CD14-positive monocyte (primary cell): ENCODE results near the gene BTNL3. TPM values are rescaled to one million over a fixed set of nuclear protein-coding genes. Genes with fewer than 3 reads are reported as not detected.
"Not testable (repeated sequence)": the region's sequence is repeated elsewhere in the genome, so short reads cannot be mapped to it uniquely, and the experiment has no call there.

Source experiments
- DNase-seq, 3 donors: peaks; one replicate each; pipeline ENCODE4 v3.0.0-alpha.2; 2011 to 2022
- H2AFZ ChIP-seq: 2 replicates; pipeline ENCODE4 v1.6.0; 2012; ENCODE audit warnings: mild to moderate bottlenecking, low read depth, low read length, inconsistent platforms; ENCODE audit not compliant: insufficient read depth, poor library complexity, severe bottlenecking
- H3K27ac ChIP-seq, 2 donors: 1 replicate in 1 of 2; 2 replicates in 1 of 2; pipeline ENCODE4 v1.5.1; 2012 to 2013; ENCODE audit warnings: low read length in 2 of 2, control low read depth in 1 of 2, inconsistent platforms in 1 of 2, low read depth in 1 of 2, mild to moderate bottlenecking in 1 of 2
- H3K27me3 ChIP-seq, 2 donors: one replicate each; pipeline versions ENCODE4 v1.6.0 to v1.6.1; 2011 to 2013; ENCODE audit warnings: low read length in 2 of 2; ENCODE audit not compliant: control insufficient read depth in 2 of 2, insufficient read depth in 2 of 2
- H3K36me3 ChIP-seq, 2 donors: replicated peaks in 1 of 2; 1 replicate in 1 of 2; 2 replicates in 1 of 2; pipeline versions ENCODE4 v1.5.1 to v1.6.1; 2012 to 2013; ENCODE audit warnings: low read length in 2 of 2, control low read depth in 1 of 2, inconsistent platforms in 1 of 2, mild to moderate bottlenecking in 1 of 2; ENCODE audit not compliant: insufficient read depth in 2 of 2, control insufficient read depth in 1 of 2
- H3K4me1 ChIP-seq, 2 donors: 1 replicate in 1 of 2; 2 replicates in 1 of 2; pipeline versions ENCODE4 v1.5.1 to v1.6.1; 2012 to 2013; ENCODE audit warnings: low read length in 2 of 2, control low read depth in 1 of 2, inconsistent platforms in 1 of 2, mild to moderate bottlenecking in 1 of 2, moderate library complexity in 1 of 2; ENCODE audit not compliant: insufficient read depth in 2 of 2, control insufficient read depth in 1 of 2
- H3K4me2 ChIP-seq: replicated peaks from 2 replicates; pipeline ENCODE3; 2012; ENCODE audit warnings: low read length, moderate library complexity, mild to moderate bottlenecking; ENCODE audit not compliant: poor library complexity, severe bottlenecking; ENCODE audit errors: extremely low read depth
- H3K4me3 ChIP-seq, 3 experiments: fragments of 200-600 bp in 1 of 3; sonication (generic) in 1 of 3; replicated peaks in 1 of 3; 1 replicate in 2 of 3; 2 replicates in 1 of 3; pipeline ENCODE4 v1.5.1; 2011 to 2013; ENCODE audit warnings: low read length in 3 of 3, mild to moderate bottlenecking in 3 of 3, control low read depth in 2 of 3, low read depth in 2 of 3, inconsistent platforms in 1 of 3, moderate library complexity in 1 of 3
- H3K79me2 ChIP-seq: 2 replicates; pipeline ENCODE4 v1.6.0; 2012; ENCODE audit warnings: mild to moderate bottlenecking, control low read depth, inconsistent platforms, low read length, moderate library complexity; ENCODE audit not compliant: insufficient read depth
- H3K9ac ChIP-seq: 2 replicates; pipeline ENCODE4 v1.6.0; 2017; ENCODE audit warnings: low read length, mild to moderate bottlenecking; ENCODE audit not compliant: insufficient read depth, poor library complexity, severe bottlenecking
- H3K9me3 ChIP-seq, 2 donors: replicated peaks in 1 of 2; 1 replicate in 1 of 2; 2 replicates in 1 of 2; pipeline versions ENCODE4 v1.5.1 to v1.6.1; 2012 to 2013; ENCODE audit warnings: low read length in 2 of 2, control low read depth in 1 of 2; ENCODE audit not compliant: control insufficient read depth in 1 of 2, insufficient read depth in 1 of 2
- H4K20me1 ChIP-seq: 2 replicates; pipeline ENCODE4 v1.6.0; 2012; ENCODE audit warnings: mild to moderate bottlenecking, low read length, control low read depth, moderate library complexity; ENCODE audit not compliant: insufficient read depth
- H3K27ac Mint-ChIP-seq, 7 donors: one replicate each; pipeline ENCODE4 v1.8.0; 2020; ENCODE audit warnings: mild to moderate bottlenecking in 7 of 7, mixed read lengths in 7 of 7, moderate library complexity in 6 of 7, inconsistent platforms in 2 of 7
- H3K27me3 Mint-ChIP-seq, 3 donors: one replicate each; pipeline ENCODE4 v1.8.0; 2021 to 2022; ENCODE audit warnings: low read depth in 3 of 3, mild to moderate bottlenecking in 3 of 3, mixed read lengths in 3 of 3, moderate library complexity in 3 of 3, inconsistent platforms in 1 of 3
- H3K36me3 Mint-ChIP-seq, 2 donors: one replicate each; pipeline ENCODE4 v1.8.0; 2020; ENCODE audit warnings: mixed read lengths in 2 of 2, inconsistent platforms in 1 of 2, mild to moderate bottlenecking in 1 of 2
- H3K4me1 Mint-ChIP-seq: one replicate; pipeline ENCODE4 v1.8.0; 2020; ENCODE audit warnings: mild to moderate bottlenecking, mixed read lengths
- H3K4me3 Mint-ChIP-seq, 2 donors: one replicate each; pipeline ENCODE4 v1.8.0; 2020; ENCODE audit warnings: mild to moderate bottlenecking in 2 of 2, mixed read lengths in 2 of 2, moderate library complexity in 1 of 2
- H3K9me3 Mint-ChIP-seq, 7 donors: one replicate each; pipeline ENCODE4 v1.8.0; 2020 to 2022; ENCODE audit warnings: mixed read lengths in 7 of 7, mild to moderate bottlenecking in 6 of 7, moderate library complexity in 6 of 7, inconsistent platforms in 2 of 7
- WGBS: methylation state at CpG from one replicate; pipeline ENCODE4 v1.1.5; 2013; ENCODE audit warnings: missing lambda C conversion rate; ENCODE audit not compliant: insufficient coverage; 5-methylcytosine and 5-hydroxymethylcytosine counted together
- intact Hi-C, 2 donors: fragments of 100-400 bp; cut with micrococcal nuclease; formaldehyde crosslinking; loops; one replicate each; pipeline versions ENCODE4 v1.15.0 to v1.15.1; 2023
- polyA plus RNA-seq, 3 donors: library from polyadenylated mRNA; depleted of rRNA in 1 of 3; unstranded in 2 of 3; stranded (reverse) in 1 of 3; fragments of 300-500 nt in 2 of 3; fragments of >200 nt in 1 of 3; fragmentation: Illumina TruSeq in 2 of 3; gene quantifications; 1 replicate in 2 of 3; 2 replicates in 1 of 3; pipeline ENCODE4 v1.2.3, GENCODE V29; 2012 to 2021
- TF ChIP-seq, protein P1 (sequence below): fragments of 200-600 bp; IDR thresholded peaks from one replicate; pipeline ENCODE4 v1.8.0; 2022; ENCODE audit warnings: antibody characterized with exemption, mild to moderate bottlenecking

BTNL3 gene
- polyA plus RNA-seq, 3 donors: 0.08 to 0.20 TPM; not detected in 1

DNA sequence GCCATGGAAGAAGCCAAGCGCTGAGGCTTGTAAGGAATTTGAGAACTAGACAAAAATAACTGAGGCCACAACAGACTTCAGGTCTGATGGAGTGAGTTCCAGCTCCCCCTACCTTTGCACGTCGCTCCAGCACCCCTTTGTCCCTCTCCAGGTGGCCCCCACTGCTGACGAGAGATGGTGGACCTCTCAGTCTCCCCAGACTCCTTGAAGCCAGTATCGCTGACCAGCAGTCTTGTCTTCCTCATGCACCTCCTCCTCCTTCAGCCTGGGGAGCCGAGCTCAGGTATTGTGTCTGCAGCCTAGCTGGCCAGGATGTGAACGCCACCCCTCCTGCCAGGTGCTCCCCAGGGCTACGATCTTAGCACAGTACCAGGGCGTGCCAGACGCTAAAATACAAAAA is 56.7 kb downstream of the BTNL3 start:
- peaks cover 0 to 14% of the 10 kb centered on the region in 2 donors for H3K27me3 ChIP-seq

GRCh38 chr5:181045857-181046256 is 57.2 kb downstream of the BTNL3 start:
- H2AFZ ChIP-seq, H3K9me3 ChIP-seq, H4K20me1 ChIP-seq, H3K4me3 ChIP-seq, H3K79me2 ChIP-seq, H3K36me3 Mint-ChIP-seq, H3K4me3 Mint-ChIP-seq, intact Hi-C loops, H3K4me1 Mint-ChIP-seq, H3K36me3 ChIP-seq, H3K27ac Mint-ChIP-seq, H3K27ac ChIP-seq, DNase-seq, H3K9ac ChIP-seq, H3K4me2 ChIP-seq, H3K9me3 Mint-ChIP-seq, H3K4me1 ChIP-seq: not testable (repeated sequence)
- 23% methylated on average over 1 of the region's 1 CpG for WGBS
- peaks cover 27 to 39% (median 30%) of the 10 kb centered on the region in 3 donors for H3K27me3 Mint-ChIP-seq
- H3K27me3 ChIP-seq: peaks cover under 1 to 19% of the 10 kb centered on the region in 2 donors

More for the DNA sequence above, 56.7 kb downstream of the BTNL3 start:
- DNase-seq: no peak
- TF ChIP-seq, protein P1, sequence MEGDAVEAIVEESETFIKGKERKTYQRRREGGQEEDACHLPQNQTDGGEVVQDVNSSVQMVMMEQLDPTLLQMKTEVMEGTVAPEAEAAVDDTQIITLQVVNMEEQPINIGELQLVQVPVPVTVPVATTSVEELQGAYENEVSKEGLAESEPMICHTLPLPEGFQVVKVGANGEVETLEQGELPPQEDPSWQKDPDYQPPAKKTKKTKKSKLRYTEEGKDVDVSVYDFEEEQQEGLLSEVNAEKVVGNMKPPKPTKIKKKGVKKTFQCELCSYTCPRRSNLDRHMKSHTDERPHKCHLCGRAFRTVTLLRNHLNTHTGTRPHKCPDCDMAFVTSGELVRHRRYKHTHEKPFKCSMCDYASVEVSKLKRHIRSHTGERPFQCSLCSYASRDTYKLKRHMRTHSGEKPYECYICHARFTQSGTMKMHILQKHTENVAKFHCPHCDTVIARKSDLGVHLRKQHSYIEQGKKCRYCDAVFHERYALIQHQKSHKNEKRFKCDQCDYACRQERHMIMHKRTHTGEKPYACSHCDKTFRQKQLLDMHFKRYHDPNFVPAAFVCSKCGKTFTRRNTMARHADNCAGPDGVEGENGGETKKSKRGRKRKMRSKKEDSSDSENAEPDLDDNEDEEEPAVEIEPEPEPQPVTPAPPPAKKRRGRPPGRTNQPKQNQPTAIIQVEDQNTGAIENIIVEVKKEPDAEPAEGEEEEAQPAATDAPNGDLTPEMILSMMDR: no peak
- H3K4me3 Mint-ChIP-seq: no peak overlapping the region
- H3K27ac ChIP-seq: no peak overlapping the region
- H3K36me3 Mint-ChIP-seq: no peaks in the 10 kb centered on the region
- intact Hi-C loops: no loop called here
- H3K4me1 ChIP-seq: no peaks in the 10 kb centered on the region
- WGBS: 59% methylated on average over 9 of the region's 10 CpGs
- H3K79me2 ChIP-seq: no peaks in the 10 kb centered on the region
- H3K27me3 Mint-ChIP-seq: peaks cover 24 to 37% (median 26%) of the 10 kb centered on the region in 3 donors
- H3K9me3 ChIP-seq: no peaks in the 10 kb centered on the region
- no peak overlapping the region for H3K27ac Mint-ChIP-seq
- H3K4me3 ChIP-seq: no peak overlapping the region
- no peak overlapping the region for H3K4me2 ChIP-seq
- no peaks in the 10 kb centered on the region for H3K4me1 Mint-ChIP-seq
- no peak overlapping the region for H2AFZ ChIP-seq
- H3K36me3 ChIP-seq: no peaks in the 10 kb centered on the region
- no peak overlapping the region for H3K9ac ChIP-seq
- no peaks in the 10 kb centered on the region for H4K20me1 ChIP-seq
- H3K9me3 Mint-ChIP-seq: peaks cover 0 to 3% (median 0%) of the 10 kb centered on the region in 7 donors
